HTR-8/SVneo (cell line): ENCODE data around the gene ISYNA1.
A peak's percentile ranks its signal among the peaks of the same experiment; 100 is the strongest.
"Not testable (repeated sequence)": the region's sequence is repeated elsewhere in the genome, so short reads cannot be mapped to it uniquely, and the experiment has no call there.

Experiments used
- DNase-seq: peaks from one replicate; pipeline ENCODE4 v3.0.0; 2011; ENCODE audit warnings: low spot score, mixed read lengths; ENCODE audit not compliant: insufficient read length
- FAIRE-seq: peaks from 2 replicates; lab custom pipeline; 2011; peaks lifted over from hg19 to GRCh38; lab: Jason Lieb, UNC

ISYNA1 gene

DNA sequence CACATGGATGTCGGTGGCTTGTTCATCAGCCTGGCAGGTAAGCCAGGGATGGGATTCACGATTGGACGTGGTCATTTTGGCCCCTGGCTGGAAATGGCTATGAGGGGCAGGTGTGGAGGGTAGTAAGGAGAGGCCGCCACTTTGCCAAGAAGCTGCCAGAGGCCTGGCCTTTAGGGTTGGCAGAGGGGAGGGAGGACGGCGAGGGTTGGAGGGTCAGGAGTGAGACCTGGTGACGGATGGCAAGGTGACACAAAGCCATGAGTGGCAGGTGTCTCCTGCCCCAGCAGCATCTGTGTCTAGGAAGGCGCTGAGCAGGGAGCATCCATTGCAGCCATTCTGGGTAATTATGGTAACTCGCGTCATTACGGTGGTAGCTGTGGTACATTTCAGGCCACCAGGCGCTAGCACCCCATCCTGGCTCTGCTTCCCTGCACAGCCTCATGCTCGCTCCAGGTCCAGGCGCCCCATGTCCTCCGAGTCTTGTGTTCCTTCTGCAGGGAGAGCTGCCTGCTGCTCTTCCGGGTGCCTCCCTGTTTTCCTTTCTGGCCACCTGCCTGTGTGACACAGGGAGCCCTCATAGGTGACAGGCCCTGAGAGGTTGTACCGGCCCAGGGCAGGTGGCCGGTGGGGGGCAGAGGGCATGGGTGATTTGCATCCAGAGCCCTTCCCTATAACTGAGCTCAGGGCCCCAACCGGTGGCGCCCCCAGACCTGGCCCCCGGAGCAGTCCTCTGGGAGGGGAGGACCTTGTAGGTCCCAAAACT, 14.5 kb downstream of the ISYNA1 start:
- no peak for DNase-seq
- no peak for FAIRE-seq

GRCh38 chr19:18422530-18423191, 15.3 kb downstream of the ISYNA1 start:
- FAIRE-seq (no peak), DNase-seq (no peak)

DNA sequence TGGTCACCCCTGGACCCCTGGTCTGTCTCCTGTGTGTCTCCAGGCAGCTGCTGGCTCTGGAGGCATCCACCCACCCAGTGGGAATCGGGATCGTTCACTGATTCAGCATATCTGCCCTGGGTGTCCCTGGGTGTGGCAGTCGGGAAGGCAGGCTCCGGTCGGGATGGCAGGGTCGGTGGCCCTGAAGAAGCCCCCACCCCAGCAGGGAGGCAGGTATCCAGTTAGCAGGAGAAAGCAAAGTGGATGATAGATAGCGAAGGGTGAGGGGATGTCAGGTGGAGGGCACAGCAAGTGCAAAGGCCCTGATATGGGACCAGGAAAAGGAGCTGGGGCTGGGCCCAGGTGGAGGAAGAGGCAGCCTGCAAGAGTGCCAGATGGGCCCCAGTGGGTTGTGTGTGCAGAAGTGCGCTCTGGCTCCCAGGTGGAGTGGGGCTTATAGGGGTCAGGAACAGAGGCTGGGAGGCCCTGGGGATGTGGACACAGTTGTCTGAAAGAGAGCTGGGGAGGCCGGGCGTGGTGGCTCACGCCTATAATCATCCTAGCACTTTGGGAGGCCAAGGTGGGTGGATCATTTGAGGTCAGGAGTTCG, 16.5 kb downstream of the ISYNA1 start:
- FAIRE-seq (no peak), DNase-seq (no peak)

- FAIRE-seq (no peak), DNase-seq (no peak)
Measured at GRCh38 chr19:18420930-18421329, 17.0 kb downstream of the ISYNA1 start.

DNA sequence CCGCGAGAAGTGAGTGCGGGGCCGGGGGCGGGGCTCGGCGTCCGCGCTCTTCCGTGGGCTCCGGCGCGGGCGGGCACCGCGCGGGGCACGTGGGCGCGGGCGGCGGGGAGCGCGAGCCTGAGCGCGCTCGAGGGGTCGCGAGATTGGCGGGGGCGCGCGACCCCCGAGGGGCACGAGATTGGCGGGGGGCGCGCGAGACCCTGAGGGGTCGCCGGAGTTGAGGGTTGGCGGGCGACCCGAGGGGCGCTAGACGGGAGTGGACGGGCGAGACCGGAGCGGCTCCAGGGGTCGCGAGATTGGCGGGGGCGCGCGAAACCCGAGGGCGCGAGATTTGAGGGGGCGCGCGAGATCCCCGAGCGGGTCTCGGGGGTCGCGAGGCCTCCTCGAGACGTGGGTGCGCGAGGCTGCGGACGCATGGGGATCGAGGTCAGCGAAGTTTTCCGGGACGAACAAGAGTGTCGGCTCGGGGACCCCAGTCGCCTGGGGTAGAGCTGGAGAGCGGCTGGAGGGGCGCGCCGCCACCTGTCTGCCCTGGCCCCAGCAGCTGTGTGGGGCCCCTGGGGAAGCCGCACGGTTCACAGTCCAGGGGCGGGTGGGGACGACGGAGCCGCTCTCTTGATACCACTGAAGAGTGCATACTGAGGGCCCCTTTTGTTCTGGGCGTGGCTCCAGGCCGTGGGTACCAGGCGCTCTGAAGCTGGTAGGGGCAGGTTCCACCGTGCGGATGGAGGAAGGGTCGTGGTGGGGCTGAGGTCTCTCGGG, 18.1 kb downstream of the ISYNA1 start:
- FAIRE-seq (no peak), DNase-seq (no peak)

- FAIRE-seq = peak; percentile 89
- peak; percentile 80 for DNase-seq
Measured at GRCh38 chr19:18419195-18419698, 18.7 kb downstream of the ISYNA1 start, which contains the start of gene SSBP4. TSS of gene SSBP4 (plus strand) at chr19:18419398. CDS start at chr19:18419649, 251 bp downstream.

GRCh38 chr19:18418483-18419194, 19.3 kb downstream of the ISYNA1 start:
- DNase-seq (no peak), FAIRE-seq (peak; percentile 33)

DNA sequence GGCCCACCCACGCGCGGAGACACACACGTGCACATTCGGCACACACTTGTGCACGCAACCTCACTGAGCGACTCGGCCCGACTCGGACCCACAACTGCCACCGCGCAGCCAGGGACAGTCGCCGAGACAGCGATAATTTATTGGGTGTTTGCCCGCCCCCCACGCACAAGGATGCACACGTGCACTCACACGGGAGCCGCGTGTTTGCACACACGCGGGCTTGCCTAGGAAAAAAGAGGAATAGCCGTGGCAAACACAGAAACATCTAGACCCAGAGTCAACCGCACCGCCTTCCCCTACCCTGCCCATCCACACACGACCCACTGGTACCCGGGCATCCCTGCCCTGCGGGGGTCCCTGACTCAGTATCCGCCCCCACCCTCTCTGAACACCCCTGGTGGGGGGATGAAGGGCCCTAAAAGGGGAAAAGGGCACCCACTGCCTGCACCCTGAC, 19.9 kb downstream of the ISYNA1 start:
- DNase-seq = no peak
- peak; percentile 9 for FAIRE-seq

GRCh38 chr19:18417250-18418028, 20.5 kb downstream of the ISYNA1 start:
- DNase-seq = peak; percentile 85

GRCh38 chr19:18416778-18417249, 21.1 kb downstream of the ISYNA1 start:
- peak; percentile 86 for FAIRE-seq

More at GRCh38 chr19:18417250-18418028, 20.5 kb downstream of the ISYNA1 start:
- peak; percentile 72 for FAIRE-seq

DNA sequence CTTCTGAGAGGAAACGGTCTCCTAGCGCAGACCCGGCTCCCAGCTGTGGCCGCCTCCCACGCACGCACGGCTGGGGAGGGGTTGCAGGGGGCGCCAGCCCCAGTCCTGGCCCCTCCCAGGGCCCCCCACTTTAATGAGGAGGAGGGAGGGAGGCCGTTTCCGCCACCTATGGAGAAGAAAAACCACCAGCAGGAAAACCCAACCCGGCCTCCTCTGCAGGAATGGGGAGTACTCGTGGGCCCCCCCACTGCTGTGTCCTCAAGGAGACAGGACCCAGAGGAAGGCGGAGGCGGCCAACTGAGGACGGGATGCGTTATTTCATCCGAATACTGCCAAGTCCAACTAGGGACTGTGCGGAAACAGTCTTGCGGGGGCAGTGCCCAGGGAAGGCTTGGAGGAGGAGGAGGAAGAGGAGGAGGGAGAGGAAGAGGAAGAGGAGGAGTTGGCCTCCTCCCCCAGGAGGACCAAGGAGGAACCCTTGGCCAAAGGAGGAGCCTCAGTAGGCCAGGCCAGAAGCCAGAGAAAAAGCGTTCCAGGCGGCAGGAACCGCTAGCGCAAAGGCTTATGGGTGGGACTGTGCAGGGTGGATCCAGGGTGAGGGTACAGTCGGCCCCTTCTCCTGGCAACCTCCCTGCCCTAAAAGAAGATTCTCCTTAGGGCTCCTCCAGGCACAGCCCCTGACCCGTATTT, 22.6 kb downstream of the ISYNA1 start:
- FAIRE-seq (no peak), DNase-seq (no peak)

More at GRCh38 chr19:18416778-18417249, 21.1 kb downstream of the ISYNA1 start:
- DNase-seq = peak; percentile 76

DNA sequence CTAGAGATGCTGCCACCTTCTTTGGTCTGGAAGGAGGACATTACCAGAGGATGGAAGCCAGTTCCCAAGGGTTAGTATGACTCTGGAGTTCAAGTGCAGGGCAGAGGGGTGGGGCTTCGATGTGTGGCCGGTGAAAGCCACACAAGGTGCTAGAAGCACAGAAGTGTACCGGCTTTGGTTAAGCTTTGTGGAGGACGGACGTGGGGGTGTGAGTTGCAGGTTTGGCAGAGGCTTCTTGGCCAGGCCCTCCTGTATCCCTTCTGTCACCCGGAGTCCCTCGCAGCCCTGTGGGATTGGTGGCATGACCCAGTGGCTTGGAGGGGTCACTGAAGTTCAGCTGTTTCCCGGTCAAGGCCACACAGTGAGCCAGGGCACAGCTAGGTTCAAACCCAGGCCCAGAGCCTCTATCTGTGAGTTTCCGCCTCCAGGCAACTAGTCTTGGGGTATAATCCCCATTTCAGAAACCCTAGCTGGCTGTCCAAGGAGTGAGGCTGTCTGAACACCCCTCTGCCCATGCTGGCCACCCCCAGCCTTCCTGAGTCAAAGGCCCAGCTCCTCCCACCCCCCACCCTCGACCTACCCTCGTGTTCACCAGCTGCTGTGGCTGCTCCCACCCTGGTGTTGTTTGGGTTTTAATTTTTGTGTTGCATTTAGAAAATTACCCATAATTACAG, 23.3 kb downstream of the ISYNA1 start:
- no peak for FAIRE-seq
- no peak for DNase-seq

GRCh38 chr19:18412610-18413239, 25.2 kb downstream of the ISYNA1 start:
- no peak for FAIRE-seq
- no peak for DNase-seq

DNA sequence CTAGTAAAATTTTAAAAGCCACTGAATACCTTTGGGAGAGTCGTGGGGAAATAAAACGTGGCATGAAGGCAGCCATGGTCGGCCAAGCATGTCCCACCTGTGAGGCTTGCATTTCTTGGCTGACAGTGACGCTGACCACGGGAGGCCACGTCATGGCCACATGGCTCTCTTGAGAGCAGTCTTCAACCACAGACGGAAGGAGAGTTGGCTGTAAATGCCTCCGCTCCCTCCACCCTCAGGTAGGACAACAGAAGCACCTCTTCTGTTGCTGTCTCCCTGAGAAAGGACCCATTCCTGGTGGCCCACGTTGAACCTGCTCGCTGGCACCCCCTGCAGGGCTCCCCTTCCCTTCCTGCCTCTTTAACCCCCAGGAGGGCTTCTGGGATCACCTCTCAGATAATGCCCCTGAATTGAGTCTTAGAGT, 29.9 kb downstream of the ISYNA1 start:
- DNase-seq (no peak), FAIRE-seq (no peak)

DNA sequence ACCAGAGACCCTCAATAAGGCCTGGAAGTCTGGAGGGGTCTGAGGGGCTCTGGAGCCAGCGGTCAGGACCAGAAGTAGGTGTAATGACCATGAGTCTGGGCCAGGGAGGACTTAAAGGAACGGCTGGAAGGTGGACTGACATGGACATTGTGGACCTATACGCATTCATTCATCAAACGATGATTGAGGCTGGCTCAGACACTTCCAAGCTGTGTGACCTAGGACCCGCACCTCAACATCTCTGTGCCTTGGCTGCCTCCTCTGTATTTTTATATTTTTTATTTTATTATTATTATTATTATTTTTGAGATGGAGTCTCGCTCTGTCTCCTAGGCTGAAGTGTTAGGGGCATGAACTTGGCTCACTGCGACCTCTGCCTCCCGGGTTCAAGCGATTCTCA, 31.2 kb downstream of the ISYNA1 start:
- no peak for DNase-seq
- FAIRE-seq = no peak

DNA sequence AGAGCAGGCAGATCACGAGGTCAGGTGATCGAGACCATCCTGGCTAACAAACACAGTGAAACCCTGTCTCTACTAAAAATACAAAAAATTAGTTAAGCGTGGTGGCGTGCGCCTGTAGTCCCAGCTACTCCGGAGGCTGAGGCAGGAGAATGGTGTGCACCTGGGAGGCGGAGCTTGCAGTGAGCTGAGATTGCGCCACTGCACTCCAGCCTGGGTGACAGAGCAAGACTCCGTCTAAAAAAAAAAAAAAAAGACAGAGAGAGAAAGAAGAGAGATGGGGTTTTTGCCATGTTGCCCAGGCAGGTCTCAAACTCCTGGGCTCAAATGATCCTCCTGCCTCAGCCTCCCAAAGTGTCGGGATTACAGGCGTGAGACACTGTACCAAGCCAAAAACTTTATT, 32.2 kb downstream of the ISYNA1 start:
- not testable (repeated sequence) for DNase-seq, FAIRE-seq
